Measurements from ENCODE around the gene ANXA6.

The ANXA6 gene

GRCh38 chr5:151125421-151125820 lies 32.2 kb downstream of the ANXA6 start:
- no peak for DNase-seq

DNA sequence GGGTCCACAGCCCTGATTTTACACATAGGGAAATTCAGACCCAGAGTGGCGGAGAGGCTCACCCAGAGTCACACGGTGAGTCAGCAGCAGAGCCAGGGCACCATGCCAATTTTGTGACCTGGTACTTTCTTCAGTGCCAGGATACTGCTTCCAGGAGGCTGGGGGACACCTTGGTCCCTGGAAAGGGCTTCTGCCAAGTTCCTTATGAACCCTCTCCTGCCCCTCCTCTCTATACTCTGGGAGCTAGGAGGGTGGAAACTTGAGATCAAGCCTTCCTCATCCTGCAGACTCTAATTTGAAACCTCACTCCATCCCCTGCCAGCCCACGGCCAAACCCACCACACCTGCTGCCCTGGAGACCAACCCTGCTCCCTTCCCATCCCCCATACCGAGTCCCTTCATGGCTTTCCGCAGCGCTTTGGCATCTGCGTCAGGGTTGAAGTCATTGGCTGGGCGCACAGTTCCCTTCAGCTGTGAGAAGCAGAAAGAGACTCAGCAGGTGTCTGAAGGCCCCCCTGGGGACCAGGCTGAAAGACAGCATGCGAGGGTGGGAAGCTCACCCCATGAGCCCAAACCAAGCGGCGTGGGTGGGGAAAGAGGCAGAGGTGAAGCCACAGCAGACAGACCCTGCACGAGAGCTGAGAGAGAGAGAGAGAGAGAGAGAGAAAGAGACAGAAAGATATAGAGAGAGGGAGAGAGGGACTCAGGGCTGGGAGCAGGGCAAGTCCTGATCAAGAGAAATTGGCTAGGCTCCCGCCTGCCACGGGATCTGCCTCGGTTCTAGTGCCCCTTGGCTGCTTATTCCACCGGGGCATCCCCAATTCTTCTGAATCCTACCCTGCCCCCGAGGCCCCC lies 33.5 kb downstream of the ANXA6 start:
- DNase-seq = no peak

GRCh38 chr5:151122828-151123227 lies 34.8 kb downstream of the ANXA6 start:
- DNase-seq = no peak

DNA sequence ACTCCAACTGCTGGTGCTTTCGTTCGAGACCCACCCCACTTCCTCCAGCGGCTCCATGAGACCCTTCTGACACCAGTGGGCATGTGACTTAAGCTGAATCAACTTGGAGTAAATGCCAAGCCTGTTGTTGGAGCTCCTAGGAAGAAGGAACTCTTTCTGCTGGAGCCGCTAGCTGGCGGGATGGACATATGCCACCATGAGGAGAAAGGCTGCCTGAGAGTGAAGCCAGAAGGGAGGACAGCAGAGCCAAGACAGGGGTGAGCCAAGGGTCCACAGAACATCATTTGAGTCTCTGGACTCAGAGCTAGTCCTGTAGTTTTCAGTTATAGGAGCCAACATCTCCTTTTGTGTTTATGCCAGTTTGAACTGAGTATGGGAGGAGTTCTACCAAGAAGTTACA lies 35.9 kb downstream of the ANXA6 start:
- no peak for DNase-seq

GRCh38 chr5:151121095-151121494 lies 36.5 kb downstream of the ANXA6 start:
- no peak for DNase-seq

DNA sequence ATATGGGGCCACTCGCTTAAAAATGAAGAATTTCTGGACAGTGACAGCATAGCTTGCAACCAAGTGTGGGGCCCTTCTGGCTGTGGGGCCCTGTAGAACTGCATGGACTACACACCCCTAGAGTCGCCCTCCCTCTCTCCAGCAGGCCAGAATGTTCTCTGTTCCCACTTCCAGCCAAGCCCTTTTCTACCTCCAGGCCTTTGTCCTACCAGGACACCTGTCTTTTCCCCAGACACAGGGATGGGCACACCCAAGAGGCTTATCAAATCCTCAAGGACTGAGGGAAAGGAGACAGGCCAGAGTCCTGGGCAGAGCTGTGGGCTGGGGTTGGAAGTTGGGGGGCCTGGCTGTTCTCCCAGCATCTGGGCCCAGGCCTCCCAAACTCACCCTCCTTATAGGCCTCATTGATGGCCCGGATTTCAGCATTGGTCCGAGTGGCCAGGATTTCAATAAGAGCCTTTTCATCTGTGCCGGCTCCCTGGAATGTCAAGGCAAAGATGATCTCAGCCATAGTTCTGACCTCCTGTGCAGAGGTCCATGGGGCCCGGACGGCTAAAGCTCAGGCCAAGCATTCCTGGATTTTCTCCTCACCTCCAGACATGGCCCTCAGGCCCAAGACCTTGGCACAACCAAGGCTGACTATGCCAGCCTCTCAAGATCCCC lies 38.5 kb downstream of the ANXA6 start:
- DNase-seq = no peak

- DNase-seq = no peak
Measured at GRCh38 chr5:151115272-151115905, 42.2 kb downstream of the ANXA6 start.

DNA sequence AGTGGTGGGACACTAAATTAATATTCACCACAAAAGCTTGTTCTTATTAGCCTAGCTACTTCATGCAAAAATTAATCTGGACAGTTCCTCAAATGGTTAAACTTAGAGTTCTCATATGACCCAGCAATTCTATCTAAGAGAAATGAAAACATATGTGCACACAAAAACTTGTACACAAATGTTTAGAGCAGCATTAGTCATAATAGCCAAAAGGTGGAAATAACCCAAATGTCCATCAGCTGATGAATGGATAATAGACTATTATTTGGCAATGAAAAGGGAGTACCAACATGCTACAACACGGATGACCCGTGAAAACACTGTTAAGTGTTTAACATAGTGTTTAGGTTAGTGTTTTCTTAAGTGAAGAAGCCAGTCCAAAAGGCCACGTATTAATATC lies 43.9 kb downstream of the ANXA6 start:
- no peak for DNase-seq

DNA sequence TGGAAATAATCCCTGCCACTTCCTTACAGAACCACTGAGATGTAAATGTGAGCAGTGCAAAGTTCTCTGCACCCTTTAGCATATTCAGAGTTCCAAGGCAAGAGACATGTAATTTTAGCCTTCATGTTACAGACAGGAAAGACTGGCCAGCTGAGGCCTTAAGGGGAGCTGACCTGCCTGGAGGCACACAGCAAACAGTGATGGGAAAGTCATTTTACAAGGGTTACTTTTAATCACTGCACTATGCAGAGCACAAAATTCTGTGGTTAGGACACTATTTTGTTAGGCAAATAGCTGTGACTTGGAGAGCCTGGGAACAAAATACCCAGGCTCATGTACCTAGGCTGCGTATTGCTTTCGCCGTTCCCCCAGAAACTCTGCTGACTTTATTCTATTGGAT lies 46.6 kb downstream of the ANXA6 start:
- no peak for DNase-seq

DNA sequence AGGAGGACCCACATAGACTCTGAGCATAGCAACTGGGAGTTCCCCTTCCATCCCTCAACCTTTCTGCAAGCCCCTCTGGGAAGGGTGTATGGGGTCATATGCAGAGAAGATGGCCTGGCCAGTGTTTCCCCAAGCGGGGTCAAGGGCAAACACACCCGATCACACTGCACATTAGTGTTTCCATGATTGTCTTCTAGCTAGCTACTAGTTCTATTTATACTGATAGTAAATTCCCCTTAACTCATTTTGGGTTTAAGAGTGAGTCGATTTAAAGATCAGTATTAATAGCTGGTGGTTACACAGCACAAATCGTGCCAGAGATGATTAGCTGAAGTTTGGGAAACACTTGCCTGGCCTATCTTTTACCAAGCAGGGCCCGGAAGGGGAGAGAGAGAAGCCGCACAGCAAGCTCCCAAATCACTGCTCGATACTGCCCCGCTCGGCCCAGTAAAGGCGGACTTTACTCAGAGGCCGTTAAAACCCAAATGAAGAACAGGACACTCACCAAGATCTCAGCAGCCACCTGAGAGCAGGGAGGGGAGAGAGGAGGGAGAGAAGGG lies 47.4 kb downstream of the ANXA6 start:
- no peak for DNase-seq

- DNase-seq = no peak
Measured at GRCh38 chr5:151108566-151108965, 49.0 kb downstream of the ANXA6 start.

- no peak for DNase-seq
Measured at GRCh38 chr5:151107738-151108520, 49.6 kb downstream of the ANXA6 start.

DNA sequence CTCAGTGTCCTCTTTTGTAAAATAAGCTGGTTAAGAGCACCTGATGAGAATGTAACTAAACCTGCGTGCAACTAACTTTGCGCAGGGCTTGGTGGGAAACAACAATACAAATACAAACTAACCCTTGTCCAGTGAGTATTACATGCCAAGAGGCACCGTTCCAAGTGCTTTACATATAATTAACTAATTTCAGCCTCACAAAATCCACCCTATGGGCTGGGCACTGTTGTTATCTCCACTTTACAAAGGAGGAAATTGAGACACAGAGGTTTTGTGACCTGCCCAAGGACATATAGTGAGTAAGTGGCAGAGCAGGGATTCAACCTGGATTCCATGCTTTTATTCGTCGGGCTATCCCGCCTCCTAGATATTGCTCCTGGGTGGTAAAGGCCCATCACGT lies 50.5 kb downstream of the ANXA6 start:
- no peak for DNase-seq

DNA sequence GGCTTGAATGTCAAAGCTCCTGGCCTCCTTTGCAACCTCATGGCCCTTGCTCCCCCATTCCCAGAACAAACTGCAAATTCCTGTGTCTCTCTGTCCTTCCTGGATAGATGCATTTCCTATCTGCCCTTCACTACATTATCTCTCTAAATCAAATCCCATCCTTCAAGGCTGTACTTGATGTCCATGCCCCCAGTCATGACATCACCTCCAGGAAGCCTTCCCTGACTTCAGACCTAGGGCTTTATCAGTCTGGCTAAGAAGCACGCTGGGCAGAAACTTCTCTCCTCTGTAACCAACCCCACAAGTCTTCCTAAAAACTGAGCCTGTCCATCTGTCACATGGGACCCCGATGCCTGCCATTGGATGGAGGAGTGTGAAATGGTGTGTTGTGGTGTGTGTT lies 51.1 kb downstream of the ANXA6 start:
- no peak for DNase-seq

- DNase-seq = no peak
Measured at GRCh38 chr5:151106043-151106442, 51.5 kb downstream of the ANXA6 start.

DNA sequence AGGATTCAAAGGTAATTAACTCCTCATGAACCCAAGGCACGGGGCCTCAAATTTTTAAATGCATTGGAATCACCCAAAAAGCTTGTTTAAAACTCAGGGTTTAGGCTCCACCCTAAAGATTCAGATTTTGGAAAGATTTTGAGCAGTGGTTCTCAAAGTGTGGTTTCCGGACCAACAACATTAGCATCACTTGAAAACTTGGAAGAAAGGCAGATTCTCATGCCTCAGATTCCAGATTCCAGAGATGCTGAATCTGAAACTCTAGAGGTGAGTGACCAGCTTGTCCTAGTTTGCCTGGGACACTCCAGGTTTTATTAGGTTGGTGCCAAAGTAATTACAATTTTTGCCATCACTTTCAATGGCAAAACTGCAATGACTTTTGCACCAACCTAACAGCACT lies 52.0 kb downstream of the ANXA6 start:
- DNase-seq = no peak

DNA sequence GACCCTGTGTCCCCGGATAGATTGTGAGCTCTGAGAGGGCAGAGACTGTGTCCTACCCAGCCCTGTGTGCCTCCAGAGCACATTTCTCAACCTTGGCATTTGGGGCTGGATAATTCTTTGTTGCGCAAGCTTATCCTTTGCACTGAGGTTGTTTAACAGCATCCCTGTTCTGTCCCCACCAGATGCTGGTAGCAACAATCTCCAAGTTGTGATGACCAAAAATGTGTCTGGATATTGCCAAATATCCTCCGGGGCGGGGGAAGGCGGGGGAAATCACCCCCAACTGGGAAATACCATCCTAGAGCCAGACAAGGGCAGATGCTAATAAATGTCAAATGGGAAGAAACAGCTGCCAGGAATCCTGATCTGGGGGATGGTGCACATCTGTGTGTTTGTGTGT lies 52.8 kb downstream of the ANXA6 start:
- DNase-seq = no peak

DNA sequence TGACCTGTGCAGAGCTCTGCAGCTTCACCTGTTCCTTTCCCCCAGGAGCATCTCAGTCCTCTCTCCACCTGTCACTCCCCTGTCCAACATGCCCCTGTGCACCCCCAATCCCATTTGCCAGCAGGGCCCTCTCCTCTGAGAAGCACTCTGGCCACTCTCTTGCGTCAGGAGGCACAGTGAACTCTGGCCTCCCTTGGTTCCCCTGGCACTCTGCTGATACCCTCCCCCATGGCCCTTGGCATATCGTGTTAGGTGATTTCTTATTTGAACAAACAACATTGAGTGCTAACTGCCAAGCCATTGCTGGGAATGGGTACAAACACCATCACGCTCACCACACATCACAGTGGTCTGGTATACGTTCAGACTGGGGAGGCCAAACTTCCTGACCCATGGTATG lies 55.8 kb downstream of the ANXA6 start:
- no peak for DNase-seq

GRCh38 chr5:151101151-151101550 lies 56.4 kb downstream of the ANXA6 start:
- DNase-seq = no peak

GRCh38 chr5:151100681-151101080 lies 56.9 kb downstream of the ANXA6 start:
- no peak for DNase-seq

- DNase-seq = no peak
Measured at GRCh38 chr5:151098768-151099121, 58.8 kb downstream of the ANXA6 start.

DNA sequence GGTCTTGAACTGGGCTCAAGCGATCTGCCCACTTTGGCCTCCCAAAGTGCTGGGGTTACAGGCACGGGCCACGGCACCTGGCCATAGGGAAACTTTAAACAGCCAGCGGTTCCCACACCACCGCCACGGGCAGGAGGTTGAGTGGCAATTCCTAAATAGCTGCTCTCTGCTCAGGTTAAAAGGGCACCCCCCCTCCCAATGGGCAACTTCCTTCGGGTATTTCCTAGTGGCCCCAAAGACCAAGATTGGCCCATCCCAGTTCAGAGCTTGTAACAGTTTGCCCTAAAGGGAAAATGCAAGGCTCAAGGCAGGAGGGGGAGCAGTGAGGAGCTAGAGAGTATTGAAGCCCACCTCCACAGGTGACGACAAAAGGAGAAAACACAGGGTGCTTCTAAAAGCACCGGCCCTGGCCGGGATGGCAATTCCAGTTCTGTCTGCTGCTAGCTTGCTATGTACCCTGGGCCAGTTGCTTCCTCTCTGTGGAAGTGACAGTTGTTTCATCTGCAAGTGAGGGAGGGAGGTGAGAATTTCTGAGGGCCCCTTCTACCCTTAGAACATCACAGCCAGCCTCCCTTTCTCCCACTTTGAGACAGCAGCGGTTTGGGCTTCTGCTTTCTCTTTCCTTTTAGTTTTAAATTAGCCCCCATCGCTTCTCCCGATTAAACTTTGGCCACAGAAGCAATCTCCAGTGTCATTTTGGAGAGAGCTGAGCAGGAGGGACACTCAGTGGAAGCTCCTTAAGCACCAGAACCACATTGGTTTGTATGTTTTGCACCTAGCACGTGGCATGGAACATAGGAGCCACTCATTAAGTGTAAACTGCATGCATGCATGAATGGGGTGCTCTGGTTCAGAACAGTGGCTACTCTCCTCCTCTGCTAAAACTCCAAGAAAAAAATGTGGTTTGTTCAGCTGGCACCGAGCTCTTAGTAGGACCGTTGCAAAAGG lies 59.5 kb downstream of the ANXA6 start:
- DNase-seq = no peak

All from NCI-H1930 (cell line).